H7 (cell line): Measurements from ENCODE around the gene CD300LG. TPM values are rescaled to one million over a fixed set of nuclear protein-coding genes. Genes with fewer than 3 reads are reported as not detected.
"Not testable (repeated sequence)": the region's sequence is repeated elsewhere in the genome, so short reads cannot be mapped to it uniquely, and the experiment has no call there.

Experiments used
- DNase-seq: peaks from one replicate; pipeline ENCODE4 v3.0.0; 2012
- H3K27me3 ChIP-seq: 2 replicates; pipeline ENCODE4 v1.6.0; 2011; ENCODE audit warnings: mild to moderate bottlenecking, low read length; ENCODE audit not compliant: control insufficient read depth, insufficient read depth
- H3K36me3 ChIP-seq: replicated peaks from 2 replicates; pipeline ENCODE4 v1.5.1; 2011; ENCODE audit warnings: low read length; ENCODE audit not compliant: control insufficient read depth, insufficient read depth
- H3K4me3 ChIP-seq: 2 replicates; pipeline ENCODE4 v1.5.1; 2011; ENCODE audit warnings: low read depth, mild to moderate bottlenecking, control low read depth, low read length, moderate library complexity; ENCODE audit not compliant: insufficient read depth
- total RNA-seq: library from RNA; depleted of rRNA; stranded (reverse); fragments of >200 nt; shearing (Covaris generic); gene quantifications from 2 replicates; pipeline ENCODE4 v1.2.3, GENCODE V29; 2014

CD300LG gene
- total RNA-seq, 1 experiment from 2014 or later: not detected

DNA sequence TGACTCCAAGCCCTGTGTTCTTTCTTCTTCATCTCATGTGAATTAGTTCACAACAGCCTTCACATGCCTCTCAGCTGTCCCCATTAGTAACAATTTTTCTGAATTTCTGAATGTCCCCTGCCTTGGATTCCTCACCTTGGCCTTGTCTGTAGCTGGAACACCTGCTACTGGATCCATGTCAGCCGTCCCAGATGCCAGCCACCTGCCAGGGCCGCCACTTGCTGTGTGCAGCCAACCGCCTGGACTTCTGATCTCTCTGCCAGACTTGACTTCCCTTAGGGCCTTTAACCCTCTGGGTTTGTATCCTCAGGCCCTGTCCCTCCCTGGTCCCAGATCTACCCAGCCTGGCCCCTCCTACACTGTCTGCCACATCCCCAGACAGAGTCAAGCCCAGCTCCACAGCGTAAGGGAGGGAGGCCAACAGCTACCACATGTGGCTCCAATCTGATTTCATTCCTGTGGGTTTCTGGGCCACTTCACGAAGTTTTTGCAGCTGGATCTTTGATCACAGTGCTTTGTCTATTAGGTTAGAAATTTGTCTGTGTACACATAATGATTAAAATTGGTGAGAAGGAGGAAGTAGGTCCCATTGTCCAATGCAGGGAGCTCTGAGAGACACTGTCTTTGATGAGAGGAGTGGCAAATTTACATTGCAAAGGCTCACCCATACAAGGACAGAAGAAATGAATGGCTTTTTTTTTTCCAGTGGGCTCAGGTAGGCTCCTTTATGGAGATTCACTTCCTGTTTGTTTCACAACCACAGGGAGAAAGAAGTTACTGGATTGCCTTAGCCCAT lies 45.1 kb downstream of the CD300LG start:
- peak; percentile 57 for DNase-seq
- H3K36me3 ChIP-seq: no peaks in the 10 kb centered on the region
- H3K27me3 ChIP-seq: no peaks in the 10 kb centered on the region
- H3K4me3 ChIP-seq: no peak overlapping the region

- Histone ChIP-seq H3K27me3 (no peaks in the 10 kb centered on the region), H3K36me3 (no peaks in the 10 kb centered on the region), H3K4me3 (no peak overlapping the region)
- DNase-seq: no peak
Observed at GRCh38 chr17:43892647-43892952, 45.6 kb downstream of the CD300LG start.

GRCh38 chr17:43894494-43894893 lies 47.5 kb downstream of the CD300LG start:
- H3K36me3 ChIP-seq, DNase-seq, H3K4me3 ChIP-seq, H3K27me3 ChIP-seq: not testable (repeated sequence)

DNA sequence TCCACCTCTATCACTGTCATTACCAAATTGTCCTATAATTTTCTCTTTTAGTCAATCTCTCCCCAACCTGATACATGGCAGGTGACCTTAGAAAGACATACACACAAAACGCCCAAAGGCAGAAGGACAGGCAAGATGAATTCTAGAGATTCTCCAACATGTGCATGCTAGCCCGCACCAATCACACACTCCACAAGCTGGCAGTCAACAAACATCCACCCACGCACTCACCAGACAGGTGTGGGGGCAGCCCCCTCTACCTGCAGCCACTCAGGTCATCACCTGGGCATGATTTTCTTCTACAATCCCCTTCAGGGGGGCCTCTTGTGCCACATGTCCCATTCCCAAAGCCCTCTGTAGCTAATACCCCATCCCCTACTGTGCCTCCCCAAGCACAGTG lies 50.9 kb downstream of the CD300LG start:
- H3K4me3 ChIP-seq: no peak overlapping the region
- no peaks in the 10 kb centered on the region for H3K36me3 ChIP-seq
- H3K27me3 ChIP-seq: peaks cover 16% of the 10 kb centered on the region
- DNase-seq: no peak

DNA sequence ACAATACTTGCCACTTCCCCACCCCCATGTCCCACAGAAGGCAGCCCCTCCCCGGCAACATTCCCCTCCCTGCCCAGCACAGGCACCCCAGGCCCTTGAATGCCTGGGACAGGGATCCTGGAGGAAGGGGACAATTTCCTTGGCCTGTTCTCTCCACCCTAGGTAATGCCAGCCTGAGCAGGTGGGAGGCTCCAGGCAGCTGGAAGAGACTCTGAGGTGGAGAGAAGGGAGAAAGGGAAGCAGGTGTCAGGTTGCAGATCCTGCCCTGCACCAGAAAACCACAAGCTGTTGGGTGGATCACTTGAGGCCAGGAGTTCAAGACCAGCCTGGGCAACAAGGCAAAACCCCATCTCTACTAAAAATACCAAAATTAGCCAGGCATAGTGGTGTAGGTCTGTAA lies 51.5 kb downstream of the CD300LG start:
- Histone ChIP-seq H3K36me3 (no peaks in the 10 kb centered on the region), H3K4me3 (no peak overlapping the region)
- no peak for DNase-seq

DNA sequence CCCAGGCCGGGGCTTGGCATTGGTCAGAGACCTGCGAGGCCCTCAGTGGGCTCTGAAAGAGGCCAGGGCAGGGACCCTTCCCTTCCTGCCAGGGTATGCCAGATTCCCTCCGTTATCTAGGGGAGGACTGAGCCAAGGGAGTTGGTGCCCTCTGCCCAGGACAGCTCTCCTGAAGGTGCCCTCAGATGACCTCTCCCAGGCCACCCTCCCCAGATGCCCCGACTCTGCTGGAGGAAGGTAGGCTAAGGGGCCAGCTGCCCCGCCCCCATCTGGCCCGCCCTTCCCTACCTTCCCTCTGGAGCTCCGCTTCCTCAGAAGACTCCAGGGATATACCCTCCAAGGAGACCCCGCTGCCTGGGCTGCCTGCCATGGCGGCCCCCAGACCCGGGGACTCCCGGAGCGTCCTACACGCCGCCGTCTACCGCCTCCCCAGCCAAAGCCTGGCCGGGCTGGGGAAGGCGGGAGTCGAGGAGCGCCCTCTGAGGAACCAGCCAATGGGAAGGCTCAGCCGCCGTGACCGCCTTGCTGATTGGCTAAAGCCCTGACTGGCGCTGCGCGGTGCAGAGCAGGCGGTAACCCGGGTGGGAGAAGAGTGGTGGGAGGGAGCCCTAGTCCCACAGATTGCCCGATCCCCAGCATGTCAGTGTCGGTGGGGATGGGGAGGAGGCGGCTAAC lies 53.3 kb downstream of the CD300LG start:
- peaks cover 28% of the 10 kb centered on the region for H3K27me3 ChIP-seq
- H3K4me3 ChIP-seq: peak overlapping the region; percentile 61
- H3K36me3 ChIP-seq: no peaks in the 10 kb centered on the region
- peak; percentile 99 for DNase-seq

More for the DNA sequence above, 51.5 kb downstream of the CD300LG start:
- H3K27me3 ChIP-seq: peaks cover 16% of the 10 kb centered on the region

DNA sequence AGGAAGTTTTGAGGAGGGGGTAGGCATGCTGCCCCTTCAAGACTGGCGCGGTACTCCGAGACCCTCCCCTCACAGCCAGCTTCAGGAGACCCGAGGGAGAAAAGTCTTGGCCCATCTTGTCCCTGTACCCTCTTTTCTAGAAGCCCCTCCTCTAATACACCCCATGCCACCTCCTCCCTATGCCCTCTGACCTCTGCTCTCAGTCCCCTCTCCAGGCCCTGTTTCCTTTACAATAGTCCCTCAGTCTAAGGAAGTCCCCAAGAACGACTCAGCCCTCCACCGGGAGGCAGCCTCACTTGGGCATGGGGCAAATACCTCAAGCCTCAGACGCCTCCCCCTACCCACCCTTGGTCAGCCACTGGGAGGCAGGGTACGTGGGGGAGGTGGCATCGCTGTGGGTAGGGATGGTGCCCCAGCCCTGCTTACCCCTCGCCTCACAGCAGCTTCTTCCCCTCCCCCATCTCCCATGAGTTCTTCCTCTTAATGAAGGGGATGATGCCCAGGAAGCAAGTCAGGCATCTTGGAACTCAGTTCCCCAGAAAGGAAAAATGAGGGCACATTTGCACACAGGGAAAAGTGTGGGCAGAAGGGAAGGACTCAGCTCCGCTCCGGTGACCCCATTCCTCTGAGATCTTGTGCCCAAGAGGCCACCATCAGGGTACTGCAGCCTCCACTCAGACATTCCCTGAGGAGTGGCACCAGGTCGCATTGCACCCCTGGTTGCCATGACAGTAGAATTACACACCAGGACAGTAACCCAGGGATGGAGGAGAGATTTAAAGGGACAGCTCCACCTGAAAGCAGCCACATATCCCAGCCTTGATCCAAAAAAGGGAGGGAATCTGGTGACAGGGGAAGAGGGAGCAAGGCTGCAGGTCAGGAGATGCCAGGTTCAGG lies 54.1 kb downstream of the CD300LG start:
- no peaks in the 10 kb centered on the region for H3K36me3 ChIP-seq
- peaks cover 36% of the 10 kb centered on the region for H3K27me3 ChIP-seq
- peak overlapping the region; percentile 61 for H3K4me3 ChIP-seq
- peak; percentile 48 for DNase-seq

- Histone ChIP-seq H3K27me3 (peaks cover 42% of the 10 kb centered on the region), H3K4me3 (no peak overlapping the region), H3K36me3 (no peaks in the 10 kb centered on the region)
- DNase-seq: no peak
Observed at GRCh38 chr17:43901861-43902589, 55.0 kb downstream of the CD300LG start.

DNA sequence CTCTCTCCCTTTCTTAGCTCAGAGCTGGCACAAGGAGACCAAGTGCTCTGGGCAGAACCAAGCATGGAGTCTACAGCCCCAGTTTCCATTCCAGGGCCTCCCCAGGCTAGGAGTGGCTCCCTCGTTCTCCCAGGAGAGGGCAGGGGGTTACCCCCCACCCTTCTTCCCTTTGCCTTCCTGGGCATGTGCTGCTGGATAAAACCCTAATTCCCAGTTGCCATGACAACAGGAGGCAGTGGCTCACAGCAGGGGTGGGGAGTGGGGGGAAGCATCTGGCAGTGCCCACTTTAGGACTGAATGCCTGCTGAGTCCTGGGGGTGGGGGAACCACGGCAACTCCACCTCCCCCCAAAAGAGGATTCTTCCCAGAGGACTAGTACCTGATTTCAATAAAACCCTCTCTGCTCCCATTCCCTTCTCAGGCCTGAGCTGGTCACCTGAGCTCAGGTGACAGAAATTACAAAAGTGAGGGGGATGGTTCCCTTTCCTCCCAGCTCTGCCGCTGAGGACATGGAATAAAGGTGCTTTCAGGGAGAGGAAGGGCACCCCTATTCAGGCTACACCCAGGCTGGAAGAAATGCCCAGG lies 58.5 kb downstream of the CD300LG start:
- H3K36me3 ChIP-seq: no peaks in the 10 kb centered on the region
- H3K4me3 ChIP-seq: peak overlapping the region; percentile 64
- H3K27me3 ChIP-seq: peaks cover 55% of the 10 kb centered on the region
- peak; percentile 67 for DNase-seq

DNA sequence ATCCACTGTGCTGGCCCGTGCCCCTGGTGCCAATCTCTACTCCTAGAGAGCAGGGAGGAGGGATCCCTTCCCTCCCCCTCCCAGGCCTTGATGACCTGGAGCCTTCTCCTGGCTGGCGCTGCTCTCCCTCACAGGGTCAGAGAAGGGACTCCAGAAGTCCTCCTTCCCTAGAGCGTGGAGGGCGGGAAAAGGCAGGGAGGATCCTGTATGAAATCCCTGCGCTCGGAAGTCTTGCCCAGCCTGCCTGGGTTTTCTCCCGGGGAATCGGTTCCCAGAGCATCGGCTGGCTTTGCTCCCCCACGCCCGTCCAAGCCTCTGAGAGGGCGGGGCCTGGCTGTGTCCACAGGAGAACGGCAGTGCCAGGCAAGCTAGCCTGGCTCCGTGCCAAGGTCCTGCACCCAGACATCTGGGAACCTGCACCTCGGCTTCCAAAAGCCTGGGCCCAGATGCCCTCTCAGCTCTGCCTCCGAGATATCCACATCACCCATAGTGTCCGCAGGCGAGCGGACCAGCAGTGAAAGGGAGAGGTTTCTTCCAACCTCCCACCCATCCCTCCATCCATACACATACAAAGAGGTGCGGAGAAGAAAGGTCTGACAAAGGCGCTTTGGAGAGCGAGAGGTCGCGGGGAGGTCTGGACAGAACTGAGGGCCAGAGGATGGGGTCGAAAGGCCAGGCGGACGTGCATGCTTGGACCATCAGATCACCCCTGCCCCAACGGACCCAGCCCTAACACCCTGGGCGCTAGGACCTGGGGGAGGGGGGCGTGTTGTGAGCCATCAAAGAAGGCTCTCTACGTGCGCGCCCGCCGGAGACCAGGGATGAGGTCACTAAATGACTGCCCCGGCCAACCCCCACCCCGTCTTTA lies 59.2 kb downstream of the CD300LG start:
- peak; percentile 92 for DNase-seq
- H3K27me3 ChIP-seq: peaks cover 49% of the 10 kb centered on the region
- H3K36me3 ChIP-seq: no peaks in the 10 kb centered on the region
- peak overlapping the region; percentile 64 for H3K4me3 ChIP-seq

DNA sequence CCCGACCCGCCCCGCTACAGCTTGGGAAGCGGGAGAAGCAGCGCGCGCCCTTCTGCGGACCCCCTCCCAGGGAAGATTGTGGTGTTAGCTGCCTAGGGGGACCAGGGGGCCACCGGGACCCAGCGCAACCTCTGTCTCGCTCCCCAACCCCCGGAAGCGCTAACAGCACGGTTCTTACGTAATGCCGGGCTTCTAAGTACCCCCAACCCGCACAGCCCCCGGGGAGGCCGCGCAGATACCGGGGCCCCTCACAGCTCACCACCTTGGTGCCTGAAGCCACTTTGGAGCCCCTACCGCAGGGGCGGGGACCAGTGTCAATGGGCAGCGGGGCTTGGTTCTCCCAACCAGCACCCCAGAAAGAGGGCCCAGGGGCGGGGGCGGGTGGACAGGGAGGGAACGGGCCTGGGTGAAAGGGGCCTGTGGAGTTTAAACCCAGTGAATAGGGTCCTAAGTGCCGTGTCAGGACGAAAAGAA lies 60.0 kb downstream of the CD300LG start:
- no peaks in the 10 kb centered on the region for H3K36me3 ChIP-seq
- peaks cover 45% of the 10 kb centered on the region for H3K27me3 ChIP-seq
- H3K4me3 ChIP-seq: peak overlapping the region; percentile 64
- no peak for DNase-seq

- H3K27me3 ChIP-seq: peaks cover 41% of the 10 kb centered on the region
Observed at GRCh38 chr17:43907425-43907981, 60.5 kb downstream of the CD300LG start, which contains the start of gene MPP2. TSS of gene MPP2 (minus strand) at chr17:43907536. CDS start at chr17:43904460, 3,076 bp downstream.

More at GRCh38 chr17:43907425-43907981, 60.5 kb downstream of the CD300LG start, which contains the start of gene MPP2:
- DNase-seq: peak; percentile 93
- H3K36me3 ChIP-seq: no peaks in the 10 kb centered on the region
- H3K4me3 ChIP-seq: peak within 1 kb of the TSS; percentile 64
